Heart left ventricle (tissue), 16 donors: Measurements from ENCODE around the gene POTEF. TPM values are rescaled to one million over a fixed set of nuclear protein-coding genes. Genes with fewer than 3 reads are reported as not detected.
"Not testable (repeated sequence)": the region's sequence is repeated elsewhere in the genome, so short reads cannot be mapped to it uniquely, and the experiment has no call there.

Experiments
- ATAC-seq, 4 donors: fragments of 200-7000 bp; cut with Tn5 transposase; one replicate each; pipeline ENCODE4 v1.9.1; 2020 to 2022; ENCODE audit warnings: moderate library complexity in 4 of 4, mild to moderate bottlenecking in 3 of 4, moderate number of reproducible peaks in 1 of 4
- DNase-seq, 5 donors: peaks; one replicate each; pipeline ENCODE4 v3.0.0-alpha.2; 2020
- H3K27ac ChIP-seq, 12 donors: fragments of 200-600 bp; sonication (generic) in 4 of 12; one replicate each; pipeline versions ENCODE4 v1.5.0 to v1.8.0; 2016 to 2022; ENCODE audit warnings: mild to moderate bottlenecking in 2 of 12
- H3K27me3 ChIP-seq, 9 donors: fragments of 200-600 bp; sonication (generic) in 2 of 9; one replicate each; pipeline versions ENCODE4 v1.5.1 to v1.8.0; 2016 to 2022; ENCODE audit warnings: mild to moderate bottlenecking in 3 of 9
- H3K36me3 ChIP-seq, 9 donors: fragments of 200-600 bp; sonication (generic) in 2 of 9; one replicate each; pipeline versions ENCODE4 v1.5.0 to v1.8.0; 2018 to 2022; ENCODE audit warnings: mild to moderate bottlenecking in 2 of 9
- H3K4me1 ChIP-seq, 12 donors: fragments of 200-600 bp; sonication (generic) in 4 of 12; one replicate each; pipeline versions ENCODE4 v1.5.0 to v1.8.0; 2016 to 2022; ENCODE audit warnings: mild to moderate bottlenecking in 3 of 12
- H3K4me3 ChIP-seq, 12 donors: fragments of 200-600 bp; sonication (generic) in 4 of 12; one replicate each; pipeline versions ENCODE4 v1.5.0 to v1.8.0; 2017 to 2022; ENCODE audit warnings: mild to moderate bottlenecking in 9 of 12, moderate library complexity in 4 of 12
- H3K9me3 ChIP-seq, 12 donors: fragments of 200-600 bp; sonication (generic) in 4 of 12; one replicate each; pipeline versions ENCODE4 v1.5.0 to v1.8.0; 2016 to 2022; ENCODE audit warnings: mild to moderate bottlenecking in 1 of 12
- POLR2A ChIP-seq, 2 donors: fragments of 450-650 bp; IDR thresholded peaks; one replicate each; pipeline ENCODE4 v1.6.1; 2017; ENCODE audit warnings: antibody characterized with exemption in 2 of 2, mild to moderate bottlenecking in 2 of 2, moderate library complexity in 2 of 2
- WGBS, 4 donors: extraction: QIAGEN DNeasy Blood & Tissue Kit in 2 of 4; methylation state at CpG; one replicate each; pipeline versions ENCODE4 v1.1.5 to v1.1.7; 2013 to 2018; 5-methylcytosine and 5-hydroxymethylcytosine counted together
- intact Hi-C, 10 donors: fragments of 100-400 bp; cut with DNase I; formaldehyde crosslinking; loops; one replicate each; pipeline versions ENCODE4 v1.11.1 to v1.14.2; 2022
- polyA plus RNA-seq, 2 donors: library from polyadenylated mRNA; stranded (reverse); fragments of 200-250 nt; gene quantifications; one replicate each; pipeline ENCODE4 v1.2.3, GENCODE V29; 2013
- total RNA-seq, 9 donors: library from RNA; depleted of rRNA in 2 of 9; stranded (reverse); fragments of >200 nt in 2 of 9; fragmentation: NEBNext Ultra II Directional in 3 of 9; extraction: Animal tissue kit (Norgen Biotek cat#: 25700) in 3 of 9; gene quantifications; one replicate each; pipeline versions ENCODE4 v1.1.0 to v1.2.4, GENCODE V29; 2016 to 2023
- TF ChIP-seq, protein P1 (sequence below), 12 donors: fragments of 200-600 bp; sonication (generic) in 4 of 12; IDR thresholded peaks; one replicate each; pipeline versions ENCODE4 v1.5.0 to v1.8.0; 2018 to 2022; ENCODE audit warnings: antibody characterized with exemption in 12 of 12, mild to moderate bottlenecking in 5 of 12
- donor health status: ischemic (EF 13 %, LVEDD 7.1; RV severe dilation, severe dysfunction).
- donor health status: healthy with polysubstance abuse.
- donor health status: DM: no; HTN: yes; CAD: no.
- donor health status: DM: no; HTN: no; CAD: no.
- donor health status: ischemic (EF 25% LVEDD 6.9; RV normal size, moderate dysfunction).
- donor health status: ischemic (EF 25% LVEDD 5.7; RV mildly dilated, moderate dysfunction).
- donor health status: healthy.
- donor health status: DM: yes; HTN: yes; CAD: no.
- donor health status: ischemic (EF 35%, LVEDD 5.7; RV mildly dilated, moderate dysfunction).
- donor health status: nonischemic (EF 11% LVEDD 7.7; RV severe dilation, severe dysfunction).
- donor health status: DM: yes; HTN: yes; CAD: no.
- donor health status: PGD.
- donor health status: ischemic (EF 29% LVEDD 5.4; RV normal size, mild dysfunction).
- donor health status: nonischemic (EF 23%, LVEDD 6.1; RV moderate dilation, normal function).

Gene POTEF
- total and polyA plus RNA-seq, 11 donors = not detected

DNA sequence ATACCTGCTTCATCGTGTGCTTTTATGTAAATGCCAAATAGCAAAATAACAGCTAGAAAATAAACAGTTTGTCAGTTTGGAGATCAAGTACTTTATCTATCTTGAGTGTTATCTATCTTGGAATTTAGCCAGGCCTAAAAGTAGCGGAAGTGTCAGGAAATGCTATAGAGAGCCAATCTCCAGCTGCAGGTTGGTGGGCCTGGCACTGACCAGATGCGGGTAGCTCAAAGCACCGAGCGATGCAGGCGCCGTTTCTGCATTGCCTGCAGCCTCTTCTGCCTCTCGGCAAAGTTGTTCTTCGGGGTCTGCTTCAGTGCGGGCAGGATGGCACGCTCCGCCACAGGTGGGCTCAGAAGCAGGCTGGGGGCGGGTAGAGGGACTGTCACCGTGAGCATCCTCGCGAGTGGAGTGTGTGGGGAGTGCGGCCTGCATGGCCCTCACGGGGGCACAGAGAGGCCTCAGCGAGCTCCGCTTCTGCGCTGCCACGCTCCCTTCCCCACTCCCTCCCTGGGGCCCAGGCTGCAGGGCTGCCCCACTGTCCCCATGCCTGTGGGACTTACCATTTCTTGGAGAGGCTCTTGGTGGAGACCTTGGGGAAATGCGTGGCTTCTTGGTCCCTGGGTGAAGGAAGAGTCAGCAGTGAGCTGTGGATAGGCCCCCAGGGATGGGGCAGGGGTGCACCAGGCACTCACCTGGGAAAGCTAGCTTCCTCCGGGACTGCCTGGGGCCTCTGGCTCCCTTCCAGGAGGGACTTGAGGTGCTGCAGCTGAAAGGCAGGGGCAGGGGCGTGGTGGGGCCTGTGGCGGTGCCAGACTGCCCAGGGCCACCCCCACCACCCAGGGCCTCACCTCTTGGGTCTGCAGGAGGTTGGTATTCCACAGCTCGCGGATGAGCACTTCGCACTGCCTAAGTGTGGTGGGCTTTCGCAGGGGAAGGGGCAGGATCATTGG is 10.6 kb upstream of the POTEF start:
- H3K27me3 ChIP-seq, ATAC-seq, H3K9me3 ChIP-seq, intact Hi-C loops, H3K27ac ChIP-seq, H3K4me1 ChIP-seq, DNase-seq, H3K36me3 ChIP-seq, H3K4me3 ChIP-seq: not testable (repeated sequence)
- WGBS, 4 donors = 74 to 86% (median 83%) methylated on average over 21 to 29 of the region's 30 CpGs

DNA sequence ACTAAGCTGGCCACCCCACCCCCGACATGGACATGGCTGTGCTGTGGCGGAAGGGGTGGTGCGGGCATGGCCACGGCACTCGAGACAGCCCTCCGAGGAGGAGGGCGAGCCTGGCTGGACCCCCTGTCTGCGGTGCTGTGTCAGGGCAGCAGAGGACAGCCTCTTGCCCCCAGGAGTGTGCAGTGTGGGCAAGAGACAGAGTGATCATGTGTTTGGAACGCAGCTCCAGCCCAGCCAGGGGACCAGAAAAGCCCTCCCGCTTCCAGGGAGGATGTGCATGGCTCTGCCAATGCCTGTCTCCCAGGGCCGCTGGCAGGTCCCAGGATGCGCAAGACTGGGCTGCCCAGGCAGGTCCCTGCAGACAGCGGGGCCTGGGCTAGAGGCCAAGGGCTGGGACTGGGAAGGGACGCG is 9.8 kb upstream of the POTEF start:
- WGBS, 4 donors = 40 to 79% (median 68%) methylated on average over 1 to 15 of the region's 15 CpGs
- intact Hi-C loops = not testable (repeated sequence)

DNA sequence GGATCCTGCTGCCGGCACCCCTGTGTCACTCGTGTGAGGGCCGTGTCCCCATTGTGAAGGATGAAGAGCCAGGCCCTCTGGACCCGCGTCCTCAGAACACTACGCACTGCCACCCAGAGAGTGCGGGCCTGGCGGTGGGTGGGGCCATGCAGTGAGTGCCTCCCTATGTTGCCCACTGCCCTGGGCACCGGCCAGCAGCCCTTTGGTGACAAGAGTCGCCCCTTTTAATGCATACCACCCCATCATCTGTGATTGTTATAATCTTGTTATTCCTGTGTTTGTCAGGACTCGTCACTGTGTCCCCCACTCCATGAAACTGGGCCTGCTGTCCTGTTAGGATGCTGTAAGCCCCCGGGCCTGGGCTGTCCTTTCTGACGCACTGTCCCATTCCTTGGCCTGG is 9.3 kb upstream of the POTEF start:
- H3K27me3 ChIP-seq, DNase-seq, H3K36me3 ChIP-seq, H3K4me1 ChIP-seq, H3K27ac ChIP-seq, H3K4me3 ChIP-seq, ATAC-seq, intact Hi-C loops, H3K9me3 ChIP-seq: not testable (repeated sequence)
- 82 to 100% (median 85%) methylated on average over 1 to 12 of the region's 13 CpGs for WGBS, 4 donors

More for the DNA sequence above, 9.8 kb upstream of the POTEF start:
- not testable (repeated sequence) for H3K27ac ChIP-seq, H3K9me3 ChIP-seq, H3K4me3 ChIP-seq, H3K36me3 ChIP-seq, H3K4me1 ChIP-seq, H3K27me3 ChIP-seq
- DNase-seq (peak in 1 of 5 donors; percentile 56), ATAC-seq (peak in 1 of 4 donors; percentile 33)

DNA sequence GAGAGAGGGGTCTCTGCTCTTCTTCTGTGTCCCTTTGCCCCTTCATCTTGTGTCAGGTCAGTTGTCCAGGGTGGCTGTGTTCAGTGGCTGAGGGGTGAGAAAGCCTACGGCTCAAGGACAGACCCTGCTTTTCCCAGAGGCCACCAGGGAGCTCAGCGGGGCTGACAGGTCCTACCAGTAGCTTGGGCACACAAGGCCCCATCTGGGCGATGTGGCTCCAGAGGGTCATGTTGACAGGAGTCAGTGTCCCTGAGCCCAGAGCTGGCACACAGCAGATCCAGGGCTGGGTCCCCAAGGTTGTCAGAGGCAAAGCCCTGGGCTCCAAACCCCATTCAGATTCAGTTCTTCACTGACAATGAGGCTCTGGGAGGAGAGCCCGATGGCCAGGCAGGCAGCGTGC is 8.1 kb upstream of the POTEF start:
- H3K27me3 ChIP-seq, DNase-seq, H3K4me3 ChIP-seq, H3K9me3 ChIP-seq, H3K27ac ChIP-seq, H3K4me1 ChIP-seq, H3K36me3 ChIP-seq, intact Hi-C loops, ATAC-seq: not testable (repeated sequence)
- WGBS, 4 donors = 54 to 100% (median 83%) methylated on average over 2 to 5 of the region's 5 CpGs

DNA sequence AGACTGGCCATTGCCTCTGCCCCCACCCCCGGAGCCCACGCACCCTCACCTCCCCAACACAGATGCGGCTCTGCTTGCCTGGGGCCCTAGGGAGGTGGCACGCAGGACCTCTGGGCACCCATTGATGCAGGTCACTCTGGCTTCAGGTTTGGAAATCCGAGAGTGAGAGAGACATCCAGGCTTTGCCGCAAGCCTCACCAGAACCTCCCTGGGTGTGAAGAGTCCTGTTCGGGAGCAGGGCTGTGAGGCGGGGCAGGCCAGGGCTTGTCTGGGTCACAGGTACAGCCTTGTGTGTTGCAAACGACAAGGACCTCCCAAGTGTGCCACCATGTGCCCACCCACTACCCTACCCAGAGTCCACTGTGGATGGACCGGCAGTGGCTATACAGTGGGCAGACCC is 7.5 kb upstream of the POTEF start:
- H3K9me3 ChIP-seq, H3K36me3 ChIP-seq, H3K27ac ChIP-seq, H3K4me3 ChIP-seq, DNase-seq, intact Hi-C loops, H3K27me3 ChIP-seq, H3K4me1 ChIP-seq, ATAC-seq: not testable (repeated sequence)
- 86 to 94% (median 89%) methylated on average over 5 to 9 of the region's 10 CpGs for WGBS, 4 donors

DNA sequence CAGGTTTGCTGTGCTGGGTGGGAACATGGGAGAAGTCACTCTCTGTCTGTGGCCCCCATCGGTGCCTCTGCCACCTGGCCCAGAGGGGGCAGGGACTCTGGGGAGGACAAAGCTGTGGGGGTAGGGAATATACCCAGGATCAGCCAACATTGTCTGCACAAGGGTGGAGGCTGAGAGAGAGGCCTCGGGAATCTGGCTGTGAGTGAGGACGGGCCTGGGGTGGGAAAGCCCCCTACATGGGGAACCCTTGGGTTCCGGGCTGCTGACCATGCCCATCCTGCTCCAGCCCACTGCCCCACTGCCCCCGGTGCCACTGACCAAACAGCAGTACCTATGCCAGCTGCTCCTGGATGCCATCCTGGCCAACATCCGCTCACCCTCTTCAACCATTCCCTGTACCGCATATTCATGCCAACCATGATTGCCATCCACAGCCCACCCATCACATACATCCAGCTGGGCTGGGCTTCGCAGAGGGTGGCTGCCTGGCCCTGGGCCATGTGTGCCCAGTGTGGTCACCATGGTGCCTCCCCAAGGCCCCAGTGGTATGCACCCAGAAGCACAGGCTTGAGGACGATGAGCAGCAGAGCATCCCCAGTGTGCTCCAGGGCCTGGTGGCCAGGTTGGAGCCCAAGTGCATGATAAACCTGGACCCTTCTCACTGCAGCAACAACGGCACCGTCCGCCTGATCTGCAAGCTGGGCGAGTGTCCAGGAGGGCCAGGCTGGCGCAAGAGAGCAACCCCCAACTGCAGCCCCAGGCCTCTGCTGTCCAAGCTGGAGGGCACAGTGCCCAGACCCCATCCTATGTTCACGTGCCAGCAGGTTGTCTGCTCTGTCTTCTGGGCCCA is 6.9 kb upstream of the POTEF start:
- Histone ChIP-seq H3K36me3 (no peaks in the 10 kb centered on the region), H3K4me1 (no peaks in the 10 kb centered on the region), H3K27ac (no peak overlapping the region), H3K4me3 (no peak overlapping the region), H3K9me3 (no peaks in the 10 kb centered on the region), H3K27me3 (peaks cover 0 to 2% (median 0%) of the 10 kb centered on the region in 9 donors)
- DNase-seq = no peak
- TF ChIP-seq POLR2A (IDR thresholded peaks at IDR 0.05) = no peak
- TF ChIP-seq, protein P1, sequence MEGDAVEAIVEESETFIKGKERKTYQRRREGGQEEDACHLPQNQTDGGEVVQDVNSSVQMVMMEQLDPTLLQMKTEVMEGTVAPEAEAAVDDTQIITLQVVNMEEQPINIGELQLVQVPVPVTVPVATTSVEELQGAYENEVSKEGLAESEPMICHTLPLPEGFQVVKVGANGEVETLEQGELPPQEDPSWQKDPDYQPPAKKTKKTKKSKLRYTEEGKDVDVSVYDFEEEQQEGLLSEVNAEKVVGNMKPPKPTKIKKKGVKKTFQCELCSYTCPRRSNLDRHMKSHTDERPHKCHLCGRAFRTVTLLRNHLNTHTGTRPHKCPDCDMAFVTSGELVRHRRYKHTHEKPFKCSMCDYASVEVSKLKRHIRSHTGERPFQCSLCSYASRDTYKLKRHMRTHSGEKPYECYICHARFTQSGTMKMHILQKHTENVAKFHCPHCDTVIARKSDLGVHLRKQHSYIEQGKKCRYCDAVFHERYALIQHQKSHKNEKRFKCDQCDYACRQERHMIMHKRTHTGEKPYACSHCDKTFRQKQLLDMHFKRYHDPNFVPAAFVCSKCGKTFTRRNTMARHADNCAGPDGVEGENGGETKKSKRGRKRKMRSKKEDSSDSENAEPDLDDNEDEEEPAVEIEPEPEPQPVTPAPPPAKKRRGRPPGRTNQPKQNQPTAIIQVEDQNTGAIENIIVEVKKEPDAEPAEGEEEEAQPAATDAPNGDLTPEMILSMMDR (IDR thresholded peaks at IDR 0.05) = no peak
- peak in 1 of 4 donors; percentile 12 for ATAC-seq
- WGBS, 4 donors = 86 to 97% (median 91%) methylated on average over 9 to 15 of the region's 15 CpGs
- intact Hi-C loops = no loop called here

DNA sequence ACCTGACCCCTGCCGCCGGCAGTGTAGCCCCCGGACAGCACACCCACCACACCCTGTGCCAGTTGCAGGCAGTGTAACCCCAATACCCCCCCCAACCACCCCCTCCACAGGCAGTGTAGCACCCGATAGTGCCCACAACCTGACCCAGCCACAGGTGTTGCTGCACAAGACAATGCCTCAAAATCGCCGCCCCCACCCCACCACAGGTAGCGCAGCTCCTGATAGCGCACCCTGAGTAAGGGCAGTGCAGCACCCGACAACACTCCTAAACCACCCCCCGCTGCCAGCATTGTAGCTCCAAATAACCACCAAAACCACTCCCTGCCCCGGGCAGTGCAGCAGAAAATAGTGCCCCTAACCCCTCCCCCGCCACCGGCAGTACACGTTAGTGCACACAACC is 558 bp downstream of the POTEF start:
- 85 to 94% (median 91%) methylated on average over 7 to 14 of the region's 14 CpGs for WGBS, 4 donors
- intact Hi-C loops, ATAC-seq: not testable (repeated sequence)

DNA sequence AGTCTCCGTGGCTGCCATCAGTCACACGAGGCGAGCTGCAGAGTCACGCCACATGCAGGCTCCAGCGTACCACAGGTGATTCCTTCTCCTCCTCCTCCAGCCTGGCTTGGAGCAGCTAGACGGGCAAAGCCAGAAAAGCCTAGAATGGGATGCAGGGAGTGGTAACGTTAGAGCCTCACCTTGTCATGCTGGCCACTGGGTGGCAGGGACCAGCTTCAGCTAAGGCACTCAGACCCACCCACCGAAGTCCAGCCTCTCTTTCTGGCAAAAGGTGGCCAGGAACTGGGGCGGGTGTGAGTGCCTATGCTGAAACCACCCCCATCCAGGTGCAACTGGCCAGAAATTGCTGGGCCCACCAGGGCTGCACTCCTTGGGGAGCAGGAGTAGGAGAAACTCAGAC is 1.3 kb downstream of the POTEF start:
- WGBS, 4 donors = 72 to 100% methylated on average over 1 to 4 of the region's 9 CpGs; no CpG with 5 or more reads in 2 of the 4 donors
- H3K27me3 ChIP-seq, H3K4me1 ChIP-seq, H3K9me3 ChIP-seq, intact Hi-C loops, DNase-seq, ATAC-seq, H3K4me3 ChIP-seq, H3K36me3 ChIP-seq, H3K27ac ChIP-seq: not testable (repeated sequence)

More for the DNA sequence above, 558 bp downstream of the POTEF start:
- not testable (repeated sequence) for DNase-seq, H3K4me1 ChIP-seq, H3K4me3 ChIP-seq, H3K27ac ChIP-seq, H3K36me3 ChIP-seq, H3K27me3 ChIP-seq, H3K9me3 ChIP-seq

DNA sequence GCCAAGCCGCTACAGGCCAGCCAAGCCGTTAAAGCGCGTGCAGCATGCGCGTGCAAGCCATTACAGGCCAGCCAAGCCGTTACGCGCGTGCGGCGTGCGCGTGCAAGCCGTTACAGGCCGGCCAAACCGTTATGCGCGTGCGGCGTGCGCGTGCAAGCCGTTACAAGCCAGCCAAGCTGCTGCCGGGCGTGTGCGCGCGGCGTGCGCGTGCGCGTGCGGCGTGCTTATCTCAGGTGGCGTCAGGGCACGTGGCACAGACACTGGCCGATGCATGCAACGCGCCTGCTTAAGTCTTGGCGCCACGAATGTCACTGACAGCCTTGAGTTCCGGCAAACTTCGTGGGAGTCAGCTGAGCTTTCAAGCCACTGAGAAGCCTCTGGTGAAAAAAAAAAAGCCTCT is 8.1 kb downstream of the POTEF start:
- H3K36me3 ChIP-seq, ATAC-seq, DNase-seq, H3K27me3 ChIP-seq, H3K27ac ChIP-seq, H3K4me1 ChIP-seq, H3K9me3 ChIP-seq, H3K4me3 ChIP-seq, intact Hi-C loops: not testable (repeated sequence)
- WGBS, 4 donors = 91 to 95% (median 92%) methylated on average over 36 to 42 of the region's 45 CpGs
